T47D (cell line): ENCODE data around the gene RHOBTB1.
"Not testable (repeated sequence)": the region's sequence is repeated elsewhere in the genome, so short reads cannot be mapped to it uniquely, and the experiment has no call there.

Experiments used
- DNase-seq, 2 experiments: peaks; one replicate each; pipeline versions ENCODE4 v3.0.0 to v3.0.0-alpha.2; 2011 to 2012; ENCODE audit warnings: low read depth in 1 of 2, low spot score in 1 of 2
- JUND ChIP-seq: IDR thresholded peaks from 2 replicates; pipeline ENCODE4 v1.6.1; 2012; ENCODE audit warnings: low read depth
- in situ Hi-C: cut with HindIII; loops from 2 replicates; pipeline ENCODE4 v1.10.0; 2016; ENCODE audit warnings: low sequenced_read_pairs, low pct_unique_long_range_greater_than_20kb

RHOBTB1 gene

GRCh38 chr10:60853107-60853506 lies 90.9 kb downstream of the RHOBTB1 start:
- in situ Hi-C loops: no loop called here
- no peak for DNase-seq
- TF ChIP-seq JUND: no peak

GRCh38 chr10:60849740-60850139 lies 94.2 kb downstream of the RHOBTB1 start:
- TF ChIP-seq JUND: no peak
- DNase-seq: no peak
- in situ Hi-C loops: no loop called here

DNA sequence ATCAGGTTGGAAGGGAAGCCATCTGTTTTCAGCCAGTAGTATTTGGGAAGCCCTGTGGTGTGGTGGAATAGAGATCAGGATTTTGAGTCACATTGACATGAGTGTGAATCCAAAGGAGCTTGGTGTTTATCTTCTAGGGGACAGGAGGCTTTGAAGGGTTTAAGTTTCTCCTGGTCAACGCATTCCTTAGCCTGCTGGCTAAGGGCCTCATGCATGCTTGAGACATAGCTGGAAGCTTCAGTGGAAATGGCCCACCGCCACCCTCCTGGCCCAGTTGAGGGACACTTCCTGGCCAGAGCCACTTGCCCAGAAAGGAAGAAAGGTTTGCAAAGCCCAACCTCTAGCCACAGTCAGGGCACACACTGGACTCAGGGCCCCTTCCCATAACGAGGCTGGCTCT lies 94.8 kb downstream of the RHOBTB1 start:
- no peak for TF ChIP-seq JUND
- in situ Hi-C loops: no loop called here
- no peak for DNase-seq

DNA sequence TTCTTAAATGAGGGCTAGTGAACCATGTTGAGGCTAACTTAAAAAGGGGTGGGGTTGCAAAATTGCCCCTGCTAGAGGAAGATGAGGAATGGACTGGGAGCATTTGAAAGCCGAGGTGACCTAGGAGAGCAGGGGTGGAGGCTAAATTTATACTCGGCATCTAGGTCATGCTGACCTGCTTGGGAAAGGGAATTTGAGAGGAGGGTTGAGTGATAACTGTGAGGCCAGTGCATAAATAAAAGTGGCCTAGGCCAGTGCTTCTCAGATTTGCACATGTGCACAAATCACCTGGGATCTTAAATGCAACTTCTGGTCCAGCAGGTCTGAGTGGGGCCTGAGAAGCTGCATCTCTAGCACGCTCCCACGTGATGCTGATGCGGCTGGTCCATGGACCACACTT lies 95.3 kb downstream of the RHOBTB1 start:
- in situ Hi-C loops: no loop called here
- TF ChIP-seq JUND: no peak

DNA sequence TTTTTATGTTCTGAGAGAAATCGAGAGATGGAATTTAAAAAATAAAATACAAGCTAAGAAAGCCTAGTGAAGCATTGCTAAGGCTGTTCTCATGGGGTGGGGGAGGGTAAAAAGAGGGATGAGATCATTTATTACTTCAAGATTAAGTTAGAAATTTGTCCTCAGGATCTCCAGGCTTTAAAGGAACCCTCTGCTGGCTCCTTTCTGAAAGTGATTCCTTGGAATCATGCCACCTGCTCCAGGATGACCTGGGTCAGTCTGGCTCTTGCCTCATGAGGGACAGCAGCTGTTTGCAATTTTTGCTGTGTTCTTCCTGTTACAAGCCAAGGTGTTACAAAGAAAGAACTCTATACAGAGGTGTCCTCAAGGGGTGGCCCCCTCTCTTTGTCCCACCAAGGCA lies 95.9 kb downstream of the RHOBTB1 start:
- DNase-seq: peak in 1 of 2 experiments; percentile 84
- in situ Hi-C loops: no loop called here
- TF ChIP-seq JUND: no peak

More for the DNA sequence above, 95.3 kb downstream of the RHOBTB1 start:
- peak in 1 of 2 experiments; percentile 79 for DNase-seq

DNA sequence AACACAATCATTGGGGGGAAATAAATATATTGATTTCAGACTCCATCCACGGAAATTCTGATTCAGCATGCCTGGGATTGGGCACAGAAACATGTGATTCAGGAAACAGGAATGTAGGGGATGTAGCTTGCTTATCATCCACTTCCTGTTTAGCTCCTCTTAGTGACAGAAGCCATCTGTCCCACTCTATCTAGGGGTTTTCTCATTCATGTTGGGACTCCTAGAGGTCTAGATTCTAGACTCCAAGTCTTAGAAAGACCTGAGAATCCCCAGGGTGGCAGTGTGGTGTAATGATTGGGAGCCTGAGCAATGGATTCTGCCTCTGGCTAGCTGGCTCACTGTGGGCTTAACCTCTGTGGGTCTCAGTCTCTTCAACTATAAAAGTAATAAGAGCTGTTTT lies 97.8 kb downstream of the RHOBTB1 start:
- peak in 1 of 2 experiments; percentile 52 for DNase-seq
- TF ChIP-seq JUND: no peak
- in situ Hi-C loops: no loop called here

DNA sequence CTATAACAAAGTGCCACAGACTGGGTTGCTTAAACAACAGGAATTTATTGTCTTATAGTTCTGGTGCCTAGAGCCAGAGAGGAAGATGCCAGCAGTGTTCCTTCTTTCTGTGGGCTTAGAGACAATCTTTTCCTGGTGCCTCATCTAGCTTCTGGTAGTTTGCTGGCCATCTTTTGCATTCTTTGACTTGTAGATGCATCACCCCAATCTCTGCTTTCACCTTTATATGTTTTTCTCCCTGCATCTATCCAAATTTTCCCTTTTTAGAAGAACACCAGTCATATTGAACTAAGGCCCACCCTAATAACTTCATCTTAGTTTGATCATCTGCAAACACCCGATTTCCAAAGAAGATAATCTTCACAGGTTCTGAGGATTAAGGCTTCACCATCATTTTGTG lies 98.9 kb downstream of the RHOBTB1 start:
- no peak for DNase-seq
- in situ Hi-C loops: no loop called here

GRCh38 chr10:60842694-60843093 lies 101.3 kb downstream of the RHOBTB1 start:
- DNase-seq: no peak
- in situ Hi-C loops: no loop called here
- TF ChIP-seq JUND: no peak

More for the DNA sequence above, 98.9 kb downstream of the RHOBTB1 start:
- TF ChIP-seq JUND: no peak

GRCh38 chr10:60841227-60841626 lies 102.8 kb downstream of the RHOBTB1 start:
- in situ Hi-C loops, DNase-seq: not testable (repeated sequence)

GRCh38 chr10:60835049-60835448 lies 108.9 kb downstream of the RHOBTB1 start:
- in situ Hi-C loops: no loop called here
- no peak for DNase-seq
- no peak for TF ChIP-seq JUND

DNA sequence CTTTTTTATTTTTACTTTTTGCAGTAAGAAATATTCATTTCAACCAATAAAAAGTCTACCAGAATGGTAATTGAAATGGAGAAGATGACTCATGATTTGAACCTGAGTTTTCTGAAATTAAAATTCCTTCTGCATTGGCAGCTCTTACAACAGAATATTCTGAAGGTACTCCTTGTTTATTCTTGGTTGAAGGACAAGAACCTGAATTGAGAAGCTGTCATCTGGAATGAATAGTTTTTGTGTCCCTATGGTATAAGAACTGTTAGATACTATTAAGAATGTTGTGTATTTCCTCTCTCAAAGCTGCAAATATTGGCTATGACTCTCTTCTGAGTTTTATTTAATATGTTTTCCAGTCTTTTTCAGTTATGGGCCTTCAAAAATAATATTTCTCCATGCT lies 109.6 kb downstream of the RHOBTB1 start:
- in situ Hi-C loops: no loop called here
- TF ChIP-seq JUND: no peak
- DNase-seq: no peak

GRCh38 chr10:60832136-60832535 lies 111.8 kb downstream of the RHOBTB1 start:
- DNase-seq, in situ Hi-C loops: not testable (repeated sequence)

GRCh38 chr10:60828489-60828852 lies 115.5 kb downstream of the RHOBTB1 start:
- in situ Hi-C loops: no loop called here
- DNase-seq: no peak
- no peak for TF ChIP-seq JUND

DNA sequence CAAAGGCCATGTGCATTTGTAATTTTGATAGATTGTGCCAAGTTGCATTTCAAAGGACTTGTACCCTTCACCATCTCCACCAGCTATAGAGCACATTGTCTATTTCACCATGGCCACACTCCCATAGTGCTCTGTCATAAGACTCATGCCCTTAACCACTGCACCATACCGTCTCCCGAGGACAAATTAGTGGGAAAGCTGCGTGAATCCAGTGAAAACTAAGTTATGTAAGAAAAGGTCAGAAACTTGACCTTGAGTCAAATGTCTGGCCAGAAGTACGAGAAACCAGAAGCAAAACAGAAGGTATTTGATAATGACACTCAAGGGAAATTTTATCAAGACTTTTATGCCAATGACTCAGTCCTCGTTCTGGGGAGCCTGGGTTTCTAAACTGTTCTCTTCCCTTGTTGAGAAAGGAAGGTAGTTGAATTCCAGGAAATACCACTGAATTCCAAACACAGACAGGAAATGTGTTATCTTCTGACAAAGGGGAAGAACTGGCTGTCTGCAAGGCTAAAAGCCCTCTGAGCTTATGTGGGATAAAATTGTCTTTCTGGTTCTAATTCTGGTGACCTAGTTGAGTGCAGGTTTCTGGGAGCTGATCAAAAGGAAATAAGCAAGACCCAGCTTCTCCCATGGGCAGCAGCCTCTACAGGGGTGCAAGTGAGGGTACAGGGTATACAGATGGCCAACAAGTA lies 116.0 kb downstream of the RHOBTB1 start:
- no peak for DNase-seq
- TF ChIP-seq JUND: no peak
- in situ Hi-C loops: no loop called here
